Retinal pigment epithelial cell (primary cell): Measurements from ENCODE around the gene COMT.

Experiments
- DNase-seq: peaks from one replicate; pipeline ENCODE4 v3.0.0-alpha.2; 2010; ENCODE audit warnings: low read depth
- H3K4me3 ChIP-seq: 2 replicates; pipeline ENCODE4 v1.5.1; 2011; ENCODE audit warnings: mild to moderate bottlenecking, low read length, control low read depth, moderate library complexity
- CTCF ChIP-seq: conservative IDR thresholded peaks from 2 replicates; pipeline ENCODE4 v1.5.1; 2011; ENCODE audit warnings: low read depth, low read length, control low read depth, inconsistent platforms

The COMT gene

GRCh38 chr22:19942157-19943081, 847 bp downstream of the COMT start:
- peak overlapping the region; percentile 88 for H3K4me3 ChIP-seq
- no peak for TF ChIP-seq CTCF
- no peak for DNase-seq

- DNase-seq: peak; percentile 48
- peak overlapping the region; percentile 88 for H3K4me3 ChIP-seq
- TF ChIP-seq CTCF: peak; percentile 27
These were observed 1.8 kb downstream of the COMT start for GRCh38 chr22:19943082-19944026.

GRCh38 chr22:19948057-19948760, 6.6 kb downstream of the COMT start:
- no peak for TF ChIP-seq CTCF
- H3K4me3 ChIP-seq: no peak overlapping the region
- DNase-seq: no peak

GRCh38 chr22:19951346-19951745, 9.8 kb downstream of the COMT start:
- no peak overlapping the region for H3K4me3 ChIP-seq
- DNase-seq: no peak
- TF ChIP-seq CTCF: no peak

GRCh38 chr22:19955241-19956128, 13.9 kb downstream of the COMT start:
- H3K4me3 ChIP-seq: no peak overlapping the region
- no peak for TF ChIP-seq CTCF
- no peak for DNase-seq

- no peak for TF ChIP-seq CTCF
- H3K4me3 ChIP-seq: no peak overlapping the region
- no peak for DNase-seq
These were observed 15.9 kb downstream of the COMT start for GRCh38 chr22:19957445-19957844.
